HEK293T (cell line): Measurements from ENCODE around the gene ADAM10.

Source experiments
- CTCF ChIA-PET: fragments of 350-600 bp; formaldehyde crosslinking; extraction: SDS; loops from one replicate; lab custom pipeline; 2021; ENCODE audit warnings: antibody characterized with exemption, inconsistent platforms; lab: Yijun Ruan, JAX
- POLR2A ChIA-PET: fragments of 350-600 bp; formaldehyde crosslinking; extraction: SDS; loops from one replicate; lab custom pipeline; 2020; ENCODE audit warnings: antibody characterized with exemption, inconsistent platforms; lab: Yijun Ruan, JAX
- DNase-seq: peaks from one replicate; pipeline ENCODE4 v3.0.0; 2012; ENCODE audit warnings: mixed read lengths; ENCODE audit errors: extremely low spot score
- ARNT ChIP-seq: fragments of 450-650 bp; IDR thresholded peaks from 2 replicates; pipeline ENCODE4 v1.6.1; 2017; ENCODE audit warnings: mild to moderate bottlenecking
- BHLHE40 ChIP-seq: fragments of 450-650 bp; IDR thresholded peaks from 2 replicates; pipeline ENCODE4 v1.6.1; 2016; ENCODE audit warnings: mild to moderate bottlenecking, moderate library complexity, borderline replicate concordance
- CTBP1 ChIP-seq: fragments of 450-650 bp; IDR thresholded peaks from 2 replicates; pipeline ENCODE4 v1.6.1; 2016; ENCODE audit warnings: borderline replicate concordance
- ELF4 ChIP-seq: fragments of 450-650 bp; IDR thresholded peaks from 2 replicates; pipeline ENCODE4 v1.6.1; 2017; ENCODE audit warnings: antibody characterized with exemption
- FOXA1 ChIP-seq: fragments of 450-650 bp; IDR thresholded peaks from 2 replicates; pipeline ENCODE4 v1.6.1; 2016; ENCODE audit warnings: mild to moderate bottlenecking
- FOXK2 ChIP-seq: fragments of 450-650 bp; IDR thresholded peaks from 2 replicates; pipeline ENCODE4 v1.6.1; 2016; ENCODE audit warnings: mild to moderate bottlenecking
- FOXM1 ChIP-seq: fragments of 450-650 bp; IDR thresholded peaks from 2 replicates; pipeline ENCODE4 v1.6.1; 2017; ENCODE audit warnings: mild to moderate bottlenecking, borderline replicate concordance
- HDGF ChIP-seq: fragments of 450-650 bp; IDR thresholded peaks from 2 replicates; pipeline ENCODE4 v1.6.1; 2017; ENCODE audit warnings: antibody characterized with exemption, borderline replicate concordance
- L3MBTL2 ChIP-seq: fragments of 450-650 bp; conservative IDR thresholded peaks from 2 replicates; pipeline ENCODE4 v1.6.1; 2016; ENCODE audit warnings: mild to moderate bottlenecking
- LEF1 ChIP-seq: fragments of 450-650 bp; IDR thresholded peaks from 2 replicates; pipeline ENCODE4 v1.6.1; 2017; ENCODE audit warnings: mild to moderate bottlenecking, borderline replicate concordance
- NFRKB ChIP-seq: fragments of 450-650 bp; IDR thresholded peaks from 2 replicates; pipeline ENCODE4 v1.6.1; 2016; ENCODE audit warnings: mild to moderate bottlenecking, moderate library complexity
- SP1 ChIP-seq: fragments of 450-650 bp; IDR thresholded peaks from 2 replicates; pipeline ENCODE4 v1.6.1; 2017
- SUZ12 ChIP-seq: fragments of 450-650 bp; IDR thresholded peaks from 2 replicates; pipeline ENCODE4 v1.6.1; 2016; ENCODE audit warnings: mild to moderate bottlenecking
- TARDBP ChIP-seq: fragments of 450-650 bp; IDR thresholded peaks from 2 replicates; pipeline ENCODE4 v1.6.1; 2016
- ZNF384 ChIP-seq: fragments of 450-650 bp; IDR thresholded peaks from 2 replicates; pipeline ENCODE4 v1.6.1; 2016
- TF ChIP-seq, protein P1 (sequence below): fragments of 450-650 bp; IDR thresholded peaks from 2 replicates; pipeline ENCODE4 v1.6.1; 2016

ADAM10 gene

DNA sequence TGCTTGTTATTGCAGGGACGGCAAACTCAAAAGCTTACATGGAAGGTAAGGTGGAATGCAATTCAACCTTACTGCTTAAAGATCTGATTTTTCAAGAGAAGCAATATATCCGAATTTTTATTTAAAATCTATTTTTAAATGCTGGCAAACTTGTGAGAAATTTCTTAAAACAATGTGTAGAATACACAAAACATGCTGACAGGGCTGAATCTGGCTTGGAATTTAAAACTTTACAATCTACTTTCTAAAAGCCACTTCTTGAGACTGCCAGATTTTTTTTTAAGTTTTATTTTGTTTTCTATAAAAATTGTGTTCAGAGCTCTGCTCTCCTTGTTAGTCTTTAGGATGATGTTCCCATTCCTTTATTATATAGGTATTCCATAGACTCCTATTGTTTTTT is 146.7 kb downstream of the ADAM10 start:
- TF ChIP-seq FOXK2 (no peak), ELF4 (no peak), NFRKB (no peak), SUZ12 (no peak), BHLHE40 (no peak), FOXM1 (no peak), TARDBP (no peak), ARNT (no peak), HDGF (no peak)
- POLR2A ChIA-PET, result no interaction called here
- CTCF ChIA-PET, result no interaction called here
- no peak for DNase-seq

DNA sequence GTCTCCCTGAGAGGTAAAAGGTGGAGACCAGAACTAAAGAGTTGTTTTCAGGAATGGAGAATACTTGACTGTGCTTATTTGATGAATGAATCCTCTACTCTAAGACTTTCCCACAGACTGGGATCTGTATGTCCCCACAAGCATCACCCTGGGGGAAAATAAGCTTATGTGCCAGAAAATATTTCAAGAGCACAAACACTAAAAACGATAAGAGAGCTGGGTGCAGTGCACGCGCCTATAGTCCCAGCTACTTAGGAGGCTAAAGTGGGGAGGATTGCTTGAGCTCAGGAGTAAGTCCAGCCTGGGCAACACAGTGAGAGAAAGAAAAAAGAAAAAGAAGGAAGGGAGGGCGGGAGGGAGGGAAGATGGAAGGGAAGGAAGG is 150.7 kb downstream of the ADAM10 start:
- DNase-seq, result no peak
- POLR2A ChIA-PET, result no interaction called here
- no peak for TF ChIP-seq ARNT
- no peak for TF ChIP-seq HDGF
- TF ChIP-seq NFRKB, result no peak
- no peak for TF ChIP-seq FOXK2
- TF ChIP-seq SP1, result no peak
- TF ChIP-seq L3MBTL2, result no peak
- no peak for TF ChIP-seq LEF1
- TF ChIP-seq ZNF384, result no peak
- TF ChIP-seq, protein P1, sequence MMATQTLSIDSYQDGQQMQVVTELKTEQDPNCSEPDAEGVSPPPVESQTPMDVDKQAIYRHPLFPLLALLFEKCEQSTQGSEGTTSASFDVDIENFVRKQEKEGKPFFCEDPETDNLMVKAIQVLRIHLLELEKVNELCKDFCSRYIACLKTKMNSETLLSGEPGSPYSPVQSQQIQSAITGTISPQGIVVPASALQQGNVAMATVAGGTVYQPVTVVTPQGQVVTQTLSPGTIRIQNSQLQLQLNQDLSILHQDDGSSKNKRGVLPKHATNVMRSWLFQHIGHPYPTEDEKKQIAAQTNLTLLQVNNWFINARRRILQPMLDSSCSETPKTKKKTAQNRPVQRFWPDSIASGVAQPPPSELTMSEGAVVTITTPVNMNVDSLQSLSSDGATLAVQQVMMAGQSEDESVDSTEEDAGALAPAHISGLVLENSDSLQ, result no peak
- TF ChIP-seq TARDBP, result no peak
- no peak for TF ChIP-seq SUZ12
- no peak for TF ChIP-seq BHLHE40
- no peak for TF ChIP-seq FOXA1
- no peak for TF ChIP-seq FOXM1
- TF ChIP-seq CTBP1, result no peak
- TF ChIP-seq ELF4, result no peak
- CTCF ChIA-PET, result no interaction called here

DNA sequence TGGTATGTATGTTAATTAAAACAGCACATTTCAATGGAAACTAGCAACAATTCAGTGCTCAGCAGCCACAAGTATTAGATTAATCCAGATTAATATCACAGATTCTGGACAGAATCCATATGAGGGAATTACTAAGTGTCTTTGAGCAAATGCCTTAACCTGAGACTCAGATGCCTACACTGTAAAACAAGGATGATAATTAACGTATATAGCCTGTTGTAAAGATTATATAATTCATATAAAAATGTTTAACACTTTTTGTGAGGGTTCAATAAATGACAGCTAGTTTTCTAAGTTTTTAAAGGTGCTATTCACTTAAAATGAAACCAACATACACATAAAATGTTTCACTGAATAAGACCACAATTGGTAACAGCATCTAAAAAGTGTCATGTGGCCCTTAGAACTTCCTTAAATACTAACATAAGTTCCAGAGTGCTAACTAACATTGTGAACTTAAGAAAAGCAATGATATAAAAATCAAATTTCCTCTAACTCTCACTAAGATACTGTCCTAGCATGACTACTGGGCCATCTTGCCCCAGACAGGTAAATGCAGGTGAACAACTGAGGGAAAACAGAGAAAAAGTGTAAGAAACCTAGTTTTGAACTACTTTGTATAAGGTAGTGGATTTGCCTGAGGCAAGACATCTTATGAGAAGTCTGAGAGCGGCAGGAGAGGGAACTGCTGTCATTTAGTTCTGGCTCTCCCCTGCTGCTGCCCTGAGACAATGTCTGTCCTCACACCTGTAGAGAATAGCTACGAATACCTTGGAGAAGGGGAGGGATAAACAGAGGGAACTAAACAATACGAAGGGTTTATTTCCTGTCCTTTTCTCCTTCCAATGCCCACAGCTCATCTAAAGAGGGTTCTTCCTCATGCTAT is 151.3 kb downstream of the ADAM10 start:
- no peak for DNase-seq
- CTCF ChIA-PET, result no interaction called here
- POLR2A ChIA-PET, result no interaction called here
- TF ChIP-seq FOXM1, result no peak
- TF ChIP-seq L3MBTL2, result no peak
- TF ChIP-seq NFRKB, result no peak
- no peak for TF ChIP-seq CTBP1
- no peak for TF ChIP-seq ZNF384
- TF ChIP-seq HDGF, result no peak
- no peak for TF ChIP-seq SUZ12

DNA sequence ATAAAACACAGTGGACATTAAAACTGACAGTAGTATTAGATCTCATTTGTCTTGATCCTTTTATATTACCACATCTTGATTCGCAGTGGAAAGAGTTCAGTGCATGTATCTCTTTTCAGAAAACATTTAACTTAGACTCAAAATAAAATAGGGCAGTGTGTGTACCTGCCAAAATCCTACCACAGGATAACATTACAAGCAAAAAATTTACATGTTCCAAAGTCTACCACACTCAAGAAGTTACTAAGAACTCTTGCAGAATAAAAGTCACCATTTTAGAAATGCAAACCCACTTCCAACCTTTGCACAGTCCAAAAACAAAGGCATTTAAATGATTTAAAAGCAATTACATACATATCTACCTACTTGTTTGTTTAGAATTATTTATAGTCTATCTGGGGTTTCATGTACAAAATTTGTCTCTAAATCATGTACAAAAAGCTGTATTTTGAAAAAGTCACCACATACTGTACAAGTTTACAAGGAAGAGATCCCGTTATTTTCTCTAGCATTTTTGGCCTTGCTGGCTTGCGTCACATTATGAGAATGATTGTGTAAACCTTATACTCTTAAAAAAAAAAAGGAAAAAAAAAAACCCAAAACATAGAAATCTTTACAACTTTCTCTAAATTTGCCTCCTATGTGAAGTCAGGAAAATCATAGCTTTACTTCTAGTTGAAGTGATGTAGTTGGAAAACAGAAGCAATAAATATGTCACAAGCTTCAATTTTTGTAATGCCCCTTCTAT is 153.8 kb downstream of the ADAM10 start:
- DNase-seq, result no peak
- TF ChIP-seq LEF1 (no peak), FOXK2 (no peak), L3MBTL2 (no peak), CTBP1 (no peak), ARNT (no peak), HDGF (no peak), NFRKB (no peak), SP1 (no peak)
- TF ChIP-seq, protein P1, result no peak
- ChIA-PET POLR2A (no interaction called here), CTCF (no interaction called here)

DNA sequence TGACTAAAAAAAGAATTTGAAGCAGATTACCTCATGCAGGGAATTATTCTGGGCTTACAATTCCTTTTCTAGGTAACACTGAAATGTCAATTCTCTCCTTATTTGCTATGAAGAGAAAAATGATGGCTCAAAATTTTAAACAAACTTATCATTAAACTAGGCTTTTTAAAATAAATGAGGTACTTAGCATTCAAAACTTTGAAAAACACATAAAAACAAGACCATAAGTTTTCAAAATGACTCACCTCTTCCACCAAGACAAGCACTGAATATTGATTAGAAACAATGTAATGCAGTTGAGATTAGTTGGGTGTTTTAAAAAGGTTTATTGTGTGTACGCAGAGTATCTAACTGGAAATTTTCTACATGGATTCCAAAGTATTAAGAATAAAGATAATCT is 154.6 kb downstream of the ADAM10 start:
- ChIA-PET CTCF (no interaction called here), POLR2A (no interaction called here)
- DNase-seq, result no peak
- TF ChIP-seq TARDBP (no peak), BHLHE40 (no peak), CTBP1 (no peak), ARNT (no peak), LEF1 (no peak), ZNF384 (no peak)

DNA sequence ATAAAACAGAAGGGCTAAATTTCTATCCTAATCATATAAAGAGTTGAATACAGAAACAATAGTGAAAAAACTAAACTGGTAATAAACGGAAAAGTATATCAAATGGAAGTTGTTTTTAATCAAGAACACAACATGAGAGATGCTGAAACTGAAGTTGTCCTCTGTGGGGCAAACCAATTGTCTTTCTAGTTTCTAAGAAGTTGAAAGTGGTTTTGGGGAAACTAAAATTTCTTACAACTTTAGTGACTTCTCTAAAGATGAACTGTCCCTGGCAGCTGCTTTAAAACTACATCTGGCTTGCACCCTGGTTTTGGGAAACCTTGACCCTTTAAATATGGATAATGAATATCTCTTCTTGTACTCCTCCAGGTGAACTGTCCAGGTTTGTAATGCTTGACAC is 155.6 kb downstream of the ADAM10 start:
- TF ChIP-seq NFRKB (no peak), FOXK2 (no peak), SP1 (no peak), BHLHE40 (no peak), CTBP1 (no peak), LEF1 (no peak), ARNT (no peak), TARDBP (no peak), SUZ12 (no peak), L3MBTL2 (no peak), ZNF384 (no peak), FOXA1 (no peak), ELF4 (no peak)
- TF ChIP-seq, protein P1, result no peak
- no peak for DNase-seq
- ChIA-PET POLR2A (no interaction called here), CTCF (no interaction called here)
